Spleen (tissue), 13 donors: Measurements from ENCODE around the gene SUMO3. TPM values are rescaled to one million over a fixed set of nuclear protein-coding genes. Genes with fewer than 3 reads are reported as not detected.

Experiments used
- DNase-seq: peaks from one replicate; pipeline ENCODE4 v3.0.0-alpha.2; 2020
- H3K27ac ChIP-seq, 8 donors: fragments of 200-600 bp; sonication (generic) in 7 of 8; 1 replicate in 4 of 8; 2 replicates in 4 of 8; pipeline versions ENCODE4 v1.5.0 to v1.8.0; 2016 to 2021; ENCODE audit warnings: inconsistent platforms in 4 of 8, mild to moderate bottlenecking in 4 of 8, moderate library complexity in 1 of 8
- H3K27me3 ChIP-seq, 7 donors: fragments of 200-600 bp; sonication (generic) in 6 of 7; replicated peaks in 1 of 7; 1 replicate in 4 of 7; 2 replicates in 3 of 7; pipeline versions ENCODE4 v1.5.0 to v1.8.0; 2016 to 2021; ENCODE audit warnings: inconsistent platforms in 3 of 7, mild to moderate bottlenecking in 1 of 7
- H3K36me3 ChIP-seq, 6 donors: fragments of 200-600 bp; sonication (generic) in 5 of 6; 1 replicate in 4 of 6; 2 replicates in 2 of 6; pipeline versions ENCODE4 v1.5.0 to v1.8.0; 2016 to 2021; ENCODE audit warnings: inconsistent platforms in 2 of 6
- H3K4me1 ChIP-seq, 6 donors: fragments of 200-600 bp; sonication (generic) in 5 of 6; 1 replicate in 3 of 6; 2 replicates in 3 of 6; pipeline versions ENCODE4 v1.5.0 to v1.8.0; 2016 to 2021; ENCODE audit warnings: inconsistent platforms in 3 of 6
- H3K4me3 ChIP-seq, 8 donors: fragments of 200-600 bp; sonication (generic) in 7 of 8; 1 replicate in 4 of 8; 2 replicates in 4 of 8; pipeline versions ENCODE4 v1.5.0 to v1.8.0; 2016 to 2021; ENCODE audit warnings: inconsistent platforms in 4 of 8, mild to moderate bottlenecking in 4 of 8, moderate library complexity in 2 of 8
- H3K9me3 ChIP-seq, 8 donors: fragments of 200-600 bp; sonication (generic) in 7 of 8; 1 replicate in 4 of 8; 2 replicates in 4 of 8; pipeline versions ENCODE4 v1.5.0 to v1.8.0; 2016 to 2021; ENCODE audit warnings: inconsistent platforms in 4 of 8
- CTCF ChIP-seq, 11 experiments: fragments of 200-600 bp in 7 of 11; fragments of 450-650 bp in 4 of 11; sonication (generic) in 4 of 11; IDR thresholded peaks in 8 of 11; conservative IDR thresholded peaks in 3 of 11; 1 replicate in 7 of 11; 2 replicates in 4 of 11; pipeline versions ENCODE4 v1.4.0 to v1.8.0; 2016 to 2021; ENCODE audit warnings: antibody characterized with exemption in 11 of 11, inconsistent platforms in 4 of 11, mild to moderate bottlenecking in 1 of 11
- POLR2A ChIP-seq, 3 donors: fragments of 450-650 bp; IDR thresholded peaks; one replicate each; pipeline ENCODE4 v1.5.1; 2017; ENCODE audit warnings: antibody characterized with exemption in 3 of 3, mild to moderate bottlenecking in 1 of 3
- POLR2AphosphoS5 ChIP-seq, 3 donors: sonication (generic); formaldehyde crosslinking; IDR thresholded peaks; one replicate each; pipeline ENCODE4 v1.5.1; 2017; ENCODE audit warnings: antibody characterized with exemption in 3 of 3
- WGBS, 5 donors: extraction: QIAGEN DNeasy Blood & Tissue Kit in 3 of 5; methylation state at CpG; one replicate each; pipeline versions ENCODE4 v1.1.5 to v1.1.7; 2013 to 2018; 5-methylcytosine and 5-hydroxymethylcytosine counted together
- intact Hi-C: fragments of 100-400 bp; cut with DNase I; formaldehyde crosslinking; loops from one replicate; pipeline ENCODE4 v1.15.0; 2023; ENCODE audit warnings: low total_unique reads
- long read RNA-seq, 2 donors: transcript quantifications; one replicate each; lab custom pipeline, GENCODE V29; 2026
- polyA plus RNA-seq, 3 donors: library from polyadenylated mRNA; stranded (reverse); fragments of 200-250 nt; gene quantifications; one replicate each; pipeline ENCODE4 v1.2.1, GENCODE V29; 2013
- total RNA-seq, 7 donors: library from RNA; depleted of rRNA in 3 of 7; stranded (reverse); fragments of >200 nt in 3 of 7; fragmentation: NEBNext Ultra II Directional in 4 of 7; extraction: Animal tissue kit (Norgen Biotek cat#: 25700) in 4 of 7; gene quantifications; one replicate each; pipeline versions ENCODE4 v1.1.0 to v1.2.1, GENCODE V29; 2016 to 2021
- donor health status: healthy with polysubstance abuse.
- donor health status: DM: no; HTN: no; CAD: no; lungs with moderate emphysema.
- donor health status: DM: no; HTN: no; CAD: no.
- donor health status: Bipolar disorder and iron deficiency.
- donor health status: healthy.
- donor health status: DM: no; HTN: no; CAD: no.
- donor health status: DM: yes; HTN: yes; CAD: no.

The SUMO3 gene
- total RNA-seq: 100 to 1,000 TPM in 1 of 7 donors, 10 to 100 TPM in 6; 62.2 to 101 (median 68.6) TPM
- polyA plus RNA-seq: 10 to 100 TPM; 38.2 to 90.7 (median 57.9) TPM
- long read RNA-seq, donor 1, transcript SUMO3-201 (4 exons, 1,807 nt): major isoform, 54 of 55 reads
- long read RNA-seq, donor 1, partial matches to known transcripts: 0 of 55 reads
- long read RNA-seq, donor 1, other reads (novel, unspliced or antisense): 0 of 55 reads
- long read RNA-seq, donor 2, transcript SUMO3-201 (4 exons, 1,807 nt): major isoform, 52 of 52 reads
- long read RNA-seq, donor 2, partial matches to known transcripts: 0 of 52 reads
- long read RNA-seq, donor 2, other reads (novel, unspliced or antisense): 0 of 52 reads

DNA sequence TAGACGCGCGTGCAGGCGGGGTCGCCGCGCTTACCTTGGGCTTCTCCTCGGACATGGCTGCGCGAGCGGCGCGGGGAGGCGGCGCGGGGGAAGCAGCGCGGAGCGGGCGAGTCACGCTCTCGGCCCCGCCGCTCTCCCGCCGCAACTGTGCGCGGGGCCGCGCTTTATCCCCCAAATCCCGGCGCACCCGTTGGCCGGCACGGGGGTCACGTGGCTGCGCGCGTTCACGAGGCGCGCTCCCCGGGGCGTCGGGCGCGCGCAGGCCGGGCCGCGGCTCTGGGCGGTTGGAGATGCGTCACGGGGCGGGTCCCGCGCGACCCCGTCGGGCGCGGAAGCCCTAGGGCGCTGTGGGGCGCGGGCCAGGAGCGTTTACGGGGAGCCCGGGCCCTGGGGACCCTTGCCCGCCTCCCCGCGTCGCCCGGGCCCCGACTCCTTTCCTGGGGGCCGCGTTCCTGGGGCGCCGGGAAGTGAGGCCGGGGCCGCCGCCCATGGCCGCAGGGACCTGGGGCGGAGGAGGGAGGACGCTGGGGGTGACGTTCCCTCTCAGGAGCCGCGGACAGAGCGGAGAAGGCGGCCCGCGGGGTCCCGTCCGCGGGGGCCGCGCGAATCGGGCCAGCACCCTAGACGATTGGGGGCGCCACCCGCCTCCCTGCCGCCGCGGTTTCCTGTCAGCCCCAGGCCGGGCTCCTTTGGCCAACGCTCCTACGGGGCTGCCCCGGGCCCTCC is at the start of gene SUMO3:
Gene SUMO3 (minus strand): TSS at position 149 of the 726 bp plus-strand sequence. CDS start 94 bp downstream, at position 55.
- WGBS, 5 donors: 0 to 4% (median 1%) methylated on average over 8 to 108 of the region's 108 CpGs
- H3K9me3 ChIP-seq: peaks cover 0 to 40% (median 36%) of the 10 kb centered on the region in 8 donors
- peak within 1 kb of the TSS; percentile 51 to 82 (median 64) for H3K4me3 ChIP-seq
- H3K36me3 ChIP-seq: peaks cover 0 to 13% (median 5%) of the 10 kb centered on the region in 6 donors
- DNase-seq: peak; percentile 95
- H3K27me3 ChIP-seq: no peaks in the 10 kb centered on the region
- H3K4me1 ChIP-seq: peaks cover 10 to 53% (median 32%) of the 10 kb centered on the region in 6 donors
- TF ChIP-seq POLR2AphosphoS5 (IDR thresholded peaks at IDR 0.05): peak; percentile 85 to 87 (median 86)
- peak in 1 of 11 experiments; percentile 21 for TF ChIP-seq CTCF (IDR thresholded peaks at IDR 0.05 in 8 of 11, conservative IDR thresholded peaks at IDR 0.05 in 3 of 11)
- peak in 1 of 3 donors; percentile 71 for TF ChIP-seq POLR2A (IDR thresholded peaks at IDR 0.05)
- intact Hi-C loops: loop anchor here (5.0 kb wide), 1 partner anchor 54 kb away; the partner anchor contains the start of gene PTTG1IP
- H3K27ac ChIP-seq: peak within 1 kb of the TSS; percentile 86 to 96 (median 95)

- WGBS, 5 donors: 87 to 91% (median 88%) methylated on average over 15 of the region's 15 CpGs
- Histone ChIP-seq H3K27me3 (no peaks in the 10 kb centered on the region), H3K4me3 (no peak overlapping the region), H3K27ac (peak overlapping the region in 2 of 8 donors; percentile 22 to 97), H3K4me1 (peaks cover 66 to 94% (median 79%) of the 10 kb centered on the region in 6 donors), H3K9me3 (no peaks in the 10 kb centered on the region), H3K36me3 (peaks cover 0 to 42% (median 25%) of the 10 kb centered on the region in 6 donors)
- peak; percentile 63 for DNase-seq
- TF ChIP-seq POLR2A (IDR thresholded peaks at IDR 0.05) (no peak), CTCF (IDR thresholded peaks at IDR 0.05 in 8 of 11, conservative IDR thresholded peaks at IDR 0.05 in 3 of 11) (no peak), POLR2AphosphoS5 (IDR thresholded peaks at IDR 0.05) (no peak)
- intact Hi-C loops: no loop called here
These were observed 49.6 kb upstream of the SUMO3 start for GRCh38 chr21:44867464-44867863.

- DNase-seq: peak; percentile 12
- Histone ChIP-seq H3K9me3 (no peaks in the 10 kb centered on the region), H3K27me3 (no peaks in the 10 kb centered on the region), H3K4me3 (no peak overlapping the region), H3K36me3 (peaks cover 0 to 49% (median 32%) of the 10 kb centered on the region in 6 donors), H3K4me1 (peaks cover 59 to 94% (median 73%) of the 10 kb centered on the region in 6 donors), H3K27ac (no peak overlapping the region)
- intact Hi-C loops: no loop called here
- TF ChIP-seq POLR2AphosphoS5 (IDR thresholded peaks at IDR 0.05) (no peak), CTCF (IDR thresholded peaks at IDR 0.05 in 8 of 11, conservative IDR thresholded peaks at IDR 0.05 in 3 of 11) (no peak), POLR2A (IDR thresholded peaks at IDR 0.05) (no peak)
- WGBS, 5 donors: 70 to 81% (median 79%) methylated on average over 7 of the region's 7 CpGs
These were observed 48.9 kb upstream of the SUMO3 start for GRCh38 chr21:44866780-44867179.
